ENCODE results near the gene RAPGEF4.

- TF ChIP-seq CTCF (IDR thresholded peaks at IDR 0.05) (no peak), NR2C2 (CRISPR knock-in tag; IDR thresholded peaks at IDR 0.05) (no peak), GTF2I (CRISPR knock-in tag; conservative IDR thresholded peaks at IDR 0.05) (no peak), ATF2 (CRISPR knock-in tag; IDR thresholded peaks at IDR 0.05; ENCODE audit: borderline replicate concordance, low read depth) (no peak), TEAD4 (CRISPR knock-in tag; IDR thresholded peaks at IDR 0.05) (no peak), SP1 (CRISPR knock-in tag; conservative IDR thresholded peaks at IDR 0.05) (no peak), USF2 (CRISPR knock-in tag; IDR thresholded peaks at IDR 0.05) (no peak), IRF2 (CRISPR knock-in tag; IDR thresholded peaks at IDR 0.05; ENCODE audit: borderline replicate concordance, low read depth) (no peak)
These were observed 98.3 kb downstream of the RAPGEF4 start for GRCh38 chr2:172833898-172834297.
